GM12878 (cell line): Measurements from ENCODE around the gene APOM. TPM values are rescaled to one million over a fixed set of nuclear protein-coding genes. Genes with fewer than 3 reads are reported as not detected.
A peak's percentile ranks its signal among the peaks of the same experiment; 100 is the strongest.

Experiments used
- ATAC-seq: fragments of 200-7000 bp; cut with Tn5 transposase; 3 replicates; pipeline ENCODE4 v1.9.1; 2020; ENCODE audit warnings: mild to moderate bottlenecking, moderate library complexity
- BruUV-seq: library from RNA; stranded (reverse); fragments of 400-500 nt; replicated peaks from 2 replicates; lab custom pipeline; 2021; lab: Mats Ljungman, UMichigan
- CTCF ChIA-PET: fragments of 300-600 bp; sonication (Branson Sonifier 250); formaldehyde crosslinking; extraction: SDS; loops from one replicate; lab custom pipeline; 2021; ENCODE audit warnings: inconsistent platforms; lab: Yijun Ruan, JAX
- POLR2A ChIA-PET: fragments of 350-600 bp; formaldehyde crosslinking; extraction: SDS; loops from one replicate; lab custom pipeline; 2021; ENCODE audit warnings: inconsistent platforms; lab: Charles Lee
- RAD21 ChIA-PET: fragments of 300-600 bp; sonication (Branson Sonifier 250); formaldehyde crosslinking; loops from one replicate; lab custom pipeline; 2023; ENCODE audit warnings: antibody characterized with exemption; ENCODE audit not compliant: unreplicated experiment; lab: Charles Lee
- SMC1A ChIA-PET: fragments of 300-600 bp; sonication (Branson Sonifier 250); formaldehyde crosslinking; loops from one replicate; lab custom pipeline; 2023; ENCODE audit not compliant: unreplicated experiment, uncharacterized antibody; lab: Charles Lee
- DNase-seq: peaks from one replicate; pipeline ENCODE4 v3.0.0-alpha.2; 2011; ENCODE audit warnings: low read depth, low spot score
- FAIRE-seq: peaks from 3 replicates; lab custom pipeline; 2011; peaks lifted over from hg19 to GRCh38; lab: Jason Lieb, UNC
- H2AFZ ChIP-seq: 2 replicates; pipeline ENCODE4 v1.6.0; 2011; ENCODE audit warnings: low read depth, low read length, control low read depth; ENCODE audit not compliant: control insufficient read depth
- H3K27ac ChIP-seq: 2 replicates; pipeline ENCODE4 v1.5.1; 2011; ENCODE audit warnings: control low read depth; ENCODE audit not compliant: control insufficient read depth, insufficient read depth
- H3K27me3 ChIP-seq, 2 experiments: replicated peaks in 1 of 2; 2 replicates each; pipeline versions ENCODE4 v1.6.0 to v1.6.1; 2011; ENCODE audit warnings: low read length in 1 of 2; ENCODE audit not compliant: control insufficient read depth in 2 of 2, insufficient read depth in 2 of 2
- H3K36me3 ChIP-seq, 2 experiments: 2 replicates each; pipeline ENCODE4 v1.5.1; 2011; ENCODE audit warnings: low read length in 1 of 2; ENCODE audit not compliant: control insufficient read depth in 2 of 2, insufficient read depth in 2 of 2
- H3K4me1 ChIP-seq: 2 replicates; pipeline ENCODE4 v1.6.1; 2011; ENCODE audit warnings: mild to moderate bottlenecking, low read length, moderate library complexity, mixed read lengths; ENCODE audit not compliant: control insufficient read depth, insufficient read depth
- H3K4me2 ChIP-seq: 2 replicates; pipeline ENCODE4 v1.6.0; 2011; ENCODE audit warnings: control low read depth; ENCODE audit not compliant: control insufficient read depth, insufficient read depth
- H3K4me3 ChIP-seq: fragments of 200-600 bp; sonication (generic); 2 replicates; pipeline ENCODE4 v1.5.1; 2016
- H3K79me2 ChIP-seq: 2 replicates; pipeline ENCODE4 v1.6.0; 2011; ENCODE audit warnings: low read length; ENCODE audit not compliant: control insufficient read depth, insufficient read depth
- H3K9ac ChIP-seq: 2 replicates; pipeline ENCODE4 v1.8.0; 2011; ENCODE audit warnings: low read length, control low read depth, mixed read lengths; ENCODE audit not compliant: control insufficient read depth, insufficient read depth
- H3K9me3 ChIP-seq: replicated peaks from 3 replicates; pipeline ENCODE4 v1.5.1; 2011; ENCODE audit warnings: mild to moderate bottlenecking, low read length; ENCODE audit not compliant: control insufficient read depth, insufficient read depth
- H4K20me1 ChIP-seq: 2 replicates; pipeline ENCODE4 v1.6.0; 2011; ENCODE audit not compliant: control insufficient read depth, insufficient read depth
- CBFB ChIP-seq: IDR thresholded peaks from 2 replicates; pipeline ENCODE4 v1.6.1; 2016; ENCODE audit warnings: antibody characterized with exemption, low read depth
- CREM ChIP-seq: IDR thresholded peaks from 2 replicates; pipeline ENCODE4 v1.6.1; 2014; ENCODE audit warnings: antibody characterized with exemption, low read depth
- IKZF1 ChIP-seq: fragments of 450-650 bp; conservative IDR thresholded peaks from 2 replicates; pipeline ENCODE4 v1.6.1; 2017; ENCODE audit warnings: antibody characterized with exemption, mild to moderate bottlenecking
- PRDM15 ChIP-seq: fragments of 450-650 bp; formaldehyde crosslinking; IDR thresholded peaks from 2 replicates; pipeline ENCODE4 v1.4.0; 2020; ENCODE audit warnings: mild to moderate bottlenecking, moderate library complexity
- USF2 ChIP-seq: IDR thresholded peaks from 2 replicates; pipeline ENCODE4 v1.6.1; 2011; ENCODE audit warnings: low read depth, low read length, improper control_type of control experiment, borderline replicate concordance
- ZBTB4 ChIP-seq: fragments of 450-650 bp; formaldehyde crosslinking; IDR thresholded peaks from 2 replicates; pipeline ENCODE4 v1.4.0; 2022; ENCODE audit warnings: mild to moderate bottlenecking, moderate library complexity
- ZNF384 ChIP-seq: IDR thresholded peaks from 2 replicates; pipeline ENCODE4 v1.6.1; 2012; ENCODE audit warnings: low read depth, mild to moderate bottlenecking, low read length, improper control_type of control experiment, borderline replicate concordance
- WGBS: methylation state at CpG from one replicate; pipeline ENCODE4 v1.1.6; 2016; ENCODE audit warnings: low lambda C conversion rate; ENCODE audit not compliant: insufficient replicate concordance, insufficient coverage; ENCODE audit errors: missing lambda C conversion rate; 5-methylcytosine and 5-hydroxymethylcytosine counted together
- in situ Hi-C: fragments of 300-500 bp; cut with MboI; formaldehyde crosslinking; loops from 9 replicates; pipeline ENCODE4 v1.14.3; 2018; ENCODE audit warnings: mixed read lengths
- intact Hi-C: fragments of 100-400 bp; cut with micrococcal nuclease; formaldehyde crosslinking; loops from one replicate; pipeline ENCODE4 v1.14.2; 2022; ENCODE audit not compliant: unreplicated experiment
- polyA plus RNA-seq, 11 experiments: library from polyadenylated mRNA; depleted of rRNA in 4 of 11; unstranded in 6 of 11; stranded (reverse) in 5 of 11; fragments of >200 nt; fragmentation: Nextera tagmentation in 4 of 11; fragmentation: Illumina TruSeq in 1 of 11; extraction: Ambion mirVana in 4 of 11; extraction: Trizol in 1 of 11; gene quantifications; 1 replicate in 1 of 11; 2 replicates in 10 of 11; pipeline versions ENCODE4 v1.2.1 to v1.2.3, GENCODE V29; 2011 to 2016; ENCODE audit warnings: inconsistent platforms in 2 of 11, missing spikeins in 2 of 11, low read depth in 1 of 11
- total RNA-seq, 4 experiments: library from RNA; depleted of rRNA in 3 of 4; stranded (reverse); fragments of >200 nt in 3 of 4; fragmentation: Illumina TruSeq in 1 of 4; extraction: Trizol in 1 of 4; gene quantifications; 2 replicates each; pipeline versions ENCODE4 v1.2.1 to v1.2.3, GENCODE V29; 2013 to 2021

The APOM gene
- total and polyA plus RNA-seq, 10 of the 15 experiments (the other 5 are each of a cell fraction or from before 2014, with no cell fraction given): 4.0 to 14.1 (median 7.1) TPM

- ChIA-PET RAD21 (interaction anchor here (1.2 kb wide), 1 partner anchor 81 kb away, joined by 3 read pairs; the partner anchor contains the start of gene MSH5), CTCF (interaction anchor here (0.7 to 1.8 kb wide), 2 partner anchors 107 to 225 kb away, joined by 3 to 5 read pairs; no protein-coding TSS in a partner anchor), POLR2A (interaction anchor here (0.7 to 1.4 kb wide), 3 partner anchors 8 to 80 kb away, joined by 3 to 4 read pairs (median 3); partner anchors contain the start of gene LY6G5B), SMC1A (interaction anchor here (0.6 to 1.0 kb wide), 2 partner anchors 161 to 172 kb away, joined by 3 read pairs; no protein-coding TSS in a partner anchor)
- Histone ChIP-seq H4K20me1 (no peaks in the 10 kb centered on the region), H3K36me3 (peaks cover 0 to 6% of the 10 kb centered on the region in 2 experiments; a peak in 3 of 4 replicates), H3K9me3 (no peaks in the 10 kb centered on the region; the same call in 2 of the 3 replicates), H3K9ac (peak overlapping the region; percentile 95), H2AFZ (no peak overlapping the region), H3K4me3 (peak overlapping the region; percentile 79; the same call in 1 of the 2 replicates), H3K79me2 (peaks cover 48% of the 10 kb centered on the region), H3K27ac (no peak overlapping the region), H3K4me1 (peaks cover 33% of the 10 kb centered on the region), H3K27me3 (no peaks in the 10 kb centered on the region), H3K4me2 (peak overlapping the region; percentile 99)
- FAIRE-seq (no peak), ATAC-seq (no peak), DNase-seq (no peak)
- 81% methylated on average over 4 of the region's 4 CpGs for WGBS
- intact Hi-C loops: no loop called here
- TF ChIP-seq ZBTB4 (CRISPR knock-in tag): no peak
- TF ChIP-seq ZNF384: no peak
- no peak for TF ChIP-seq PRDM15 (CRISPR knock-in tag)
- TF ChIP-seq CBFB: no peak
- TF ChIP-seq USF2: no peak
- no peak for TF ChIP-seq CREM
- TF ChIP-seq IKZF1: no peak; the same call in 1 of the 2 replicates
- in situ Hi-C loops: no loop called here
- BruUV-seq: no TSS peak
Measured at GRCh38 chr6:31658158-31658688, 2.5 kb downstream of the APOM start.
